ENCODE data around the gene NRAP.

The NRAP gene

GRCh38 chr10:113605268-113605978 lies 58.4 kb downstream of the NRAP start:
- DNase-seq (ENCODE audit: low spot score), result no peak

- DNase-seq (ENCODE audit: low spot score), result no peak
Observed at GRCh38 chr10:113604572-113604971, 59.3 kb downstream of the NRAP start.

GRCh38 chr10:113603057-113603777 lies 60.6 kb downstream of the NRAP start:
- no peak for DNase-seq (ENCODE audit: low spot score)

- no peak for DNase-seq (ENCODE audit: low spot score)
Observed at GRCh38 chr10:113600569-113600968, 63.3 kb downstream of the NRAP start.

GRCh38 chr10:113594652-113595051 lies 69.2 kb downstream of the NRAP start:
- DNase-seq (ENCODE audit: low spot score), result no peak

- DNase-seq (ENCODE audit: low spot score), result no peak
Observed at GRCh38 chr10:113592380-113592779, 71.5 kb downstream of the NRAP start.

- no peak for DNase-seq (ENCODE audit: low spot score)
Observed at GRCh38 chr10:113590581-113590980, 73.3 kb downstream of the NRAP start.

- no peak for DNase-seq (ENCODE audit: low spot score)
Observed at GRCh38 chr10:113589201-113589770, 74.6 kb downstream of the NRAP start.

GRCh38 chr10:113585949-113586348 lies 77.9 kb downstream of the NRAP start:
- DNase-seq (ENCODE audit: low spot score), result no peak

- DNase-seq (ENCODE audit: low spot score), result no peak
Observed at GRCh38 chr10:113583571-113583970, 80.3 kb downstream of the NRAP start.

GRCh38 chr10:113581092-113581491 lies 82.7 kb downstream of the NRAP start:
- no peak for DNase-seq (ENCODE audit: low spot score)

- no peak for DNase-seq (ENCODE audit: low spot score)
Observed at GRCh38 chr10:113578773-113579172, 85.1 kb downstream of the NRAP start.

- peak; percentile 23 for DNase-seq (ENCODE audit: low spot score)
Observed at GRCh38 chr10:113576852-113577251, 87.0 kb downstream of the NRAP start.

GRCh38 chr10:113573368-113573767 lies 90.5 kb downstream of the NRAP start:
- DNase-seq (ENCODE audit: low spot score), result no peak

- DNase-seq (ENCODE audit: low spot score), result no peak
Observed at GRCh38 chr10:113572520-113573290, 91.1 kb downstream of the NRAP start.

- no peak for DNase-seq (ENCODE audit: low spot score)
Observed at GRCh38 chr10:113569576-113569975, 94.3 kb downstream of the NRAP start.

GRCh38 chr10:113566888-113567287 lies 97.0 kb downstream of the NRAP start:
- DNase-seq (ENCODE audit: low spot score), result no peak

- DNase-seq (ENCODE audit: low spot score), result no peak
Observed at GRCh38 chr10:113565364-113565763, 98.5 kb downstream of the NRAP start.

GRCh38 chr10:113563306-113564088 lies 100.3 kb downstream of the NRAP start:
- DNase-seq (ENCODE audit: low spot score), result peak; percentile 76

GRCh38 chr10:113562704-113563103 lies 101.1 kb downstream of the NRAP start:
- DNase-seq (ENCODE audit: low spot score), result no peak

GRCh38 chr10:113562069-113562468 lies 101.8 kb downstream of the NRAP start:
- no peak for DNase-seq (ENCODE audit: low spot score)

- DNase-seq (ENCODE audit: low spot score), result no peak
Observed at GRCh38 chr10:113561214-113561613, 102.6 kb downstream of the NRAP start.
